ENCODE measurements around the gene NR2F2. TPM values are rescaled to one million over a fixed set of nuclear protein-coding genes. Genes with fewer than 3 reads are reported as not detected.

Gene NR2F2
- total and polyA plus RNA-seq, 2 of the 13 experiments (the other 11 are each of a cell fraction or from before 2014, with no cell fraction given): 3.5 to 4.7 TPM

DNA sequence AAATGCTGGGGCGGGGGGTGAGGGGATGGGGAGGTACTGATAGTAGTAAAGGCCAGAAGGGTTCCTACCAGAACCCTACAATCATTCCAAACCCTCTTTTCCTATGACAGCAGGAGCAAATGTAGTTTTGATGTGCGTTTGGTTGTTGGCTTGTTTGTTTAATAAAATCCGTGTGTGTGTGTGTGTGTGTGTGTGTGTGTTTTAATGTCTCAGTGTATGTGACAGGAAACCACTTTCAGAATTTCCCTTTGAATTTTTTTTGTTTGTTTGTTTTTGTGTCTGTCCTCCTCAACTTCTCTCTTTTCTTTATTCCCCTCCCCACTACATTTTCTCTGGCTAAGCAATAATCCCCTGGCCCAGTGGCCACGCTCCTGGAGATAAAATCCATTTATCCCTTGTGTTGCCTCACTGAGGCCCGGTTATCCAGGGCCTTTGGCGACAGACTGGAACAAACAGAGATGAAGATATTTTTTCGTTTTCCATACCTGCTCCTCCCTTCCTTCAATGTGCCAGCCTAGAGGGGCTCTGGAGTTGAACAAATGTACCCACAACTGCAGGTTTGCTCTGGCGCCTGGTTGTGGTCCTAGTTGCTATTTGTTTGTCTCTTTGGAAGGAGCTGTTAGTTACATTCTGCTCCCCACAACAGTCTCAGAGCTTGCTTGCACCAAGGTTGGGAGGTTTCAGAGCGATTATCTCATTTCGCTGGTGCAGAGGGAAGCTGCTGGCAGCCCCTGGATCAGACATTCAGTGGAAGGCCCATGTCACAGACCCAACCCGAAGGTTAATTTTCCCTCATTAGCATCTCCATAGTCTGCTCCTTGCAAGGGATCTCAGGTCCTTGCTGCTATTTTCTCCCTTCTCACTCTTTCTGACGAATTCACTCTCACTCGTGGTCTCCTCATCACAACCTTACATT is 17.9 kb downstream of the NR2F2 start:
- H3K27ac ChIP-seq (ENCODE audit: extremely low read length, insufficient read depth, low read length): no peak overlapping the region
- WGBS (ENCODE audit: low lambda C conversion rate): 92% methylated on average over 13 of the region's 13 CpGs
- intact Hi-C loops (cut with micrococcal nuclease; ENCODE audit: unreplicated experiment): loop anchor here (5.0 kb wide), 1 partner anchor 586 kb away; no protein-coding TSS in a partner anchor
- FAIRE-seq (no peak), DNase-seq (ENCODE audit: low spot score) (no peak), ATAC-seq (no peak)
- in situ Hi-C loops (cut with HindIII; ENCODE audit: extremely low pct_ligation_motif_present, low pct_unique_long_range_greater_than_20kb): loop anchor here (10.0 to 25.0 kb wide), 4 partner anchors 586 to 1674 kb away; no protein-coding TSS in a partner anchor
- no peak overlapping the region for H3K4me3 ChIP-seq (replicated peaks in 1 of 3; ENCODE audit: insufficient read depth in 1 of 3, low read depth in 2 of 3, low read length in 3 of 3)
- TF ChIP-seq, protein P1, sequence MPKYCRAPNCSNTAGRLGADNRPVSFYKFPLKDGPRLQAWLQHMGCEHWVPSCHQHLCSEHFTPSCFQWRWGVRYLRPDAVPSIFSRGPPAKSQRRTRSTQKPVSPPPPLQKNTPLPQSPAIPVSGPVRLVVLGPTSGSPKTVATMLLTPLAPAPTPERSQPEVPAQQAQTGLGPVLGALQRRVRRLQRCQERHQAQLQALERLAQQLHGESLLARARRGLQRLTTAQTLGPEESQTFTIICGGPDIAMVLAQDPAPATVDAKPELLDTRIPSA (CRISPR knock-in tag; IDR thresholded peaks at IDR 0.05; ENCODE audit: borderline replicate concordance): no peak
- no peak for TF ChIP-seq ZC3H4 (CRISPR knock-in tag; IDR thresholded peaks at IDR 0.05; ENCODE audit: borderline replicate concordance)
- TF ChIP-seq ZNF75D (CRISPR knock-in tag; IDR thresholded peaks at IDR 0.05; ENCODE audit: borderline replicate concordance): no peak
- no peaks in the 10 kb centered on the region; a peak in 2 of 5 replicates for H3K36me3 ChIP-seq (replicated peaks in 1 of 2; ENCODE audit: control insufficient read depth in 1 of 2, insufficient read depth in 2 of 2, low read length in 2 of 2)
- H3K27me3 ChIP-seq (ENCODE audit: control insufficient read depth in 1 of 2, insufficient read depth in 2 of 2, low read length in 2 of 2): no peaks in the 10 kb centered on the region
- no peaks in the 10 kb centered on the region for H4K20me1 ChIP-seq (ENCODE audit: insufficient read depth, low read length)
- no peak overlapping the region for H3K4me2 ChIP-seq (ENCODE audit: low read depth, low read length)
- H3K9me3 ChIP-seq (ENCODE audit: low read length): no peaks in the 10 kb centered on the region
- no peak overlapping the region for H2AFZ ChIP-seq (ENCODE audit: low read length)
- no TSS peak for BruUV-seq (replicated peaks)
- H3K79me2 ChIP-seq (ENCODE audit: insufficient read depth, low read length): peaks cover 3% of the 10 kb centered on the region
- POLR2A ChIA-PET: no interaction called here
- no peak overlapping the region for H3K9ac ChIP-seq (ENCODE audit: insufficient read depth, low read depth, low read length)
- CTCF ChIA-PET (ENCODE audit: low intra/inter-chr PET ratio, low total read pairs): no interaction called here
- peaks cover 6% of the 10 kb centered on the region; the same call in 1 of the 2 replicates for H3K4me1 ChIP-seq (ENCODE audit: insufficient read depth, low read length)

DNA sequence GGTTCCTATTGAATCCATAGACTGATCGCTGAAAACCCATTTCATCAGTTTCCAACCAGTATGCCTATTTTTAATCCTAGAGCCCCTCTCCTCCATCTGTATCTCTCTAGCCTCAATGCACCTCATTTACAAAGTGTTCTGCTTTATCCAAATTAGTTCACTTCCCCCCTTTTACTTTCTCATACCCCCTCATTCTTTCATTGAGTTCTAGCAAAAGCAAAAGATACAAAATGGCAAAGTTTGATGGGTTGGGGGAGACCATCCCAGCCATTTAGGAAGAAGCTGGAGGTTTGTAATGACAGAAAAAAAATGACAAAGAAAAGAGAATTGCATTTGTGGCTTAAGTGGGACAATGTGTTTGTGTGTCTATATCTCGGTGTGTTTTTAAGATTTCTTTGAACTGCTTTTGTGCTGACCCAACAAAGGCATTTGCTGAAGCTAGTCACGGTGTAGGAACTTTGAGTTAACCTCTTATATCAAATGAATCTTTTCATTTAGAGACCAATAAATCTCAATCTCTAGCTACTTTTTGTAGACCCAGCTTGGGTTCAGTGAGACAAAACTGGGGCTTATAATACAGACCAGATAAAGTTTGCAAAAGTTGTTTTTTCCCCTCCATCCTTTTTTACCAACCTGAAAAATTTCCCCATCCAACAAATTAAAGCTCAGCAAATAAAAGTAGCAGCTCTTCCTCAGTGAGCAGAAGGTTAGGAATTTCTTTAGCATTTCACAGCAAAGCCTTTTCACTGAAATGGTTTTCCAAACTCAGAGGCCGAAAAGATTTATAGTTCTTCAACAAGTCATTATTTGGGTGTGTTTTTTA is 18.7 kb downstream of the NR2F2 start:
- Histone ChIP-seq H3K4me2 (ENCODE audit: low read depth, low read length) (no peak overlapping the region), H2AFZ (ENCODE audit: low read length) (no peak overlapping the region), H3K27ac (ENCODE audit: extremely low read length, insufficient read depth, low read length) (no peak overlapping the region), H3K36me3 (replicated peaks in 1 of 2; ENCODE audit: control insufficient read depth in 1 of 2, insufficient read depth in 2 of 2, low read length in 2 of 2) (no peaks in the 10 kb centered on the region; a peak in 2 of 5 replicates), H3K4me1 (ENCODE audit: insufficient read depth, low read length) (peaks cover 6% of the 10 kb centered on the region; the same call in 1 of the 2 replicates), H3K9me3 (ENCODE audit: low read length) (no peaks in the 10 kb centered on the region), H3K79me2 (ENCODE audit: insufficient read depth, low read length) (peaks cover 3% of the 10 kb centered on the region), H3K9ac (ENCODE audit: insufficient read depth, low read depth, low read length) (no peak overlapping the region), H4K20me1 (ENCODE audit: insufficient read depth, low read length) (no peaks in the 10 kb centered on the region), H3K27me3 (ENCODE audit: control insufficient read depth in 1 of 2, insufficient read depth in 2 of 2, low read length in 2 of 2) (no peaks in the 10 kb centered on the region), H3K4me3 (replicated peaks in 1 of 3; ENCODE audit: insufficient read depth in 1 of 3, low read depth in 2 of 3, low read length in 3 of 3) (no peak overlapping the region)
- CTCF ChIA-PET (ENCODE audit: low intra/inter-chr PET ratio, low total read pairs): no interaction called here
- no TSS peak for BruUV-seq (replicated peaks)
- TF ChIP-seq, protein P2, sequence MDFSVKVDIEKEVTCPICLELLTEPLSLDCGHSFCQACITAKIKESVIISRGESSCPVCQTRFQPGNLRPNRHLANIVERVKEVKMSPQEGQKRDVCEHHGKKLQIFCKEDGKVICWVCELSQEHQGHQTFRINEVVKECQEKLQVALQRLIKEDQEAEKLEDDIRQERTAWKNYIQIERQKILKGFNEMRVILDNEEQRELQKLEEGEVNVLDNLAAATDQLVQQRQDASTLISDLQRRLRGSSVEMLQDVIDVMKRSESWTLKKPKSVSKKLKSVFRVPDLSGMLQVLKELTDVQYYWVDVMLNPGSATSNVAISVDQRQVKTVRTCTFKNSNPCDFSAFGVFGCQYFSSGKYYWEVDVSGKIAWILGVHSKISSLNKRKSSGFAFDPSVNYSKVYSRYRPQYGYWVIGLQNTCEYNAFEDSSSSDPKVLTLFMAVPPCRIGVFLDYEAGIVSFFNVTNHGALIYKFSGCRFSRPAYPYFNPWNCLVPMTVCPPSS (IDR thresholded peaks at IDR 0.05): no peak
- in situ Hi-C loops (cut with HindIII; ENCODE audit: extremely low pct_ligation_motif_present, low pct_unique_long_range_greater_than_20kb): loop anchor here (10.0 to 25.0 kb wide), 4 partner anchors 587 to 1674 kb away; no protein-coding TSS in a partner anchor
- ATAC-seq: no peak
- intact Hi-C loops (cut with micrococcal nuclease; ENCODE audit: unreplicated experiment): loop anchor here (5.0 kb wide), 1 partner anchor 587 kb away; no protein-coding TSS in a partner anchor
- POLR2A ChIA-PET: no interaction called here
- WGBS (ENCODE audit: low lambda C conversion rate): 97% methylated on average over 4 of the region's 4 CpGs
- FAIRE-seq: no peak
- DNase-seq (ENCODE audit: low spot score): no peak
